Esophagus squamous epithelium (tissue), 4 donors: Measurements from ENCODE around the gene MYOZ3.

ENCODE experiments used
- POLR2A ChIP-seq, 4 donors: fragments of 450-650 bp; IDR thresholded peaks; one replicate each; pipeline ENCODE4 v1.6.1; 2017; ENCODE audit warnings: antibody characterized with exemption in 4 of 4, mild to moderate bottlenecking in 4 of 4, moderate library complexity in 3 of 4
- TF ChIP-seq, protein P1 (sequence below), 6 experiments: fragments of 450-650 bp in 4 of 6; fragments of 200-600 bp in 2 of 6; sonication (generic) in 2 of 6; IDR thresholded peaks; one replicate each; pipeline ENCODE4 v1.5.1; 2016 to 2019; ENCODE audit warnings: antibody characterized with exemption in 6 of 6, mild to moderate bottlenecking in 4 of 6, moderate library complexity in 4 of 6

DNA sequence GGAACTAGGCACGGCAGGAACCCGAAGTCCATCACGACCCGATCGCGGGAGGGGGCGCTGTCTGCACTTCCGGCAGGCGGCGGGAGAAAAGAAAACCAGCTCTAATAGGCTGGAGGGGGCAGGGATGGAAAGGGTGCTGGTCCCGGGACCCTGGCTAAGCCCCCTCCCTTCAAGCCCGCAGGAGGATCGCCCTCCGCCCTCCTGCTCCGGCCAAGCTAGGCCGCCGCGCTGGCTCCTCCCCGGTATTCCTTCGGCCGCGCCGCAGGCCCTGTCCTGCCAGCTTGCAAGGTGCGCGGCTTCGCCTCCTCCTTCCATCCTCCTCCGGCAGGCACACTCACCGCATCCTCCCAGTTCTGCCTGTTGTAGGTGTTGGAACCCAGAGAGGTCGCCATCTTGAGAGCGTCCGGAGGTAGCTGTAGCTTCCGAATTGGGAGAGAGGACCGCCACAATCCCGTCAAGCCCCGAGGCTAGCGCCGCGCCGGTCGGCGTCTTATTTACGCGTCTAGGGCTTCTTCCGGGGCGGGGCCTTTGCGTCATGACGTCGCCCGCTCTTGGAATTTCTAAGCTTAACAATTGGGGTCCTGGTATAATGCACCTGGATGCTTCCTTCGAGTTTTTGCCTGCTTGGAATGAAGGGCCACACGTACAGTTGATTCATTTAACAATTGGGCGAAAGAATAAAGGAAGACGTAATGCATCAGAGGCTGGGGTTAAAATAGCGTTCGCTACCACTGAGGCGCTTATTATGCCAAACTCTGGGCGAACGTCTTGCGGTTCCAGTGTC lies 39.7 kb downstream of the MYOZ3 start, which contains the start of gene RBM22:
- TF ChIP-seq, protein P1, sequence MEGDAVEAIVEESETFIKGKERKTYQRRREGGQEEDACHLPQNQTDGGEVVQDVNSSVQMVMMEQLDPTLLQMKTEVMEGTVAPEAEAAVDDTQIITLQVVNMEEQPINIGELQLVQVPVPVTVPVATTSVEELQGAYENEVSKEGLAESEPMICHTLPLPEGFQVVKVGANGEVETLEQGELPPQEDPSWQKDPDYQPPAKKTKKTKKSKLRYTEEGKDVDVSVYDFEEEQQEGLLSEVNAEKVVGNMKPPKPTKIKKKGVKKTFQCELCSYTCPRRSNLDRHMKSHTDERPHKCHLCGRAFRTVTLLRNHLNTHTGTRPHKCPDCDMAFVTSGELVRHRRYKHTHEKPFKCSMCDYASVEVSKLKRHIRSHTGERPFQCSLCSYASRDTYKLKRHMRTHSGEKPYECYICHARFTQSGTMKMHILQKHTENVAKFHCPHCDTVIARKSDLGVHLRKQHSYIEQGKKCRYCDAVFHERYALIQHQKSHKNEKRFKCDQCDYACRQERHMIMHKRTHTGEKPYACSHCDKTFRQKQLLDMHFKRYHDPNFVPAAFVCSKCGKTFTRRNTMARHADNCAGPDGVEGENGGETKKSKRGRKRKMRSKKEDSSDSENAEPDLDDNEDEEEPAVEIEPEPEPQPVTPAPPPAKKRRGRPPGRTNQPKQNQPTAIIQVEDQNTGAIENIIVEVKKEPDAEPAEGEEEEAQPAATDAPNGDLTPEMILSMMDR (IDR thresholded peaks at IDR 0.05): peak; percentile 29 to 66 (median 56)
- peak in 3 of 4 donors; percentile 59 to 83 (median 77) for TF ChIP-seq POLR2A (IDR thresholded peaks at IDR 0.05)
